HG03280 (cell line): Measurements from ENCODE around the gene ELANE.

Experiments used
- ATAC-seq: cut with Tn5 transposase; IDR thresholded peaks from one replicate; pipeline ENCODE4 v1.9.1; 2021; ENCODE audit warnings: mild to moderate bottlenecking, moderate library complexity; ENCODE audit not compliant: unreplicated experiment

Gene ELANE

DNA sequence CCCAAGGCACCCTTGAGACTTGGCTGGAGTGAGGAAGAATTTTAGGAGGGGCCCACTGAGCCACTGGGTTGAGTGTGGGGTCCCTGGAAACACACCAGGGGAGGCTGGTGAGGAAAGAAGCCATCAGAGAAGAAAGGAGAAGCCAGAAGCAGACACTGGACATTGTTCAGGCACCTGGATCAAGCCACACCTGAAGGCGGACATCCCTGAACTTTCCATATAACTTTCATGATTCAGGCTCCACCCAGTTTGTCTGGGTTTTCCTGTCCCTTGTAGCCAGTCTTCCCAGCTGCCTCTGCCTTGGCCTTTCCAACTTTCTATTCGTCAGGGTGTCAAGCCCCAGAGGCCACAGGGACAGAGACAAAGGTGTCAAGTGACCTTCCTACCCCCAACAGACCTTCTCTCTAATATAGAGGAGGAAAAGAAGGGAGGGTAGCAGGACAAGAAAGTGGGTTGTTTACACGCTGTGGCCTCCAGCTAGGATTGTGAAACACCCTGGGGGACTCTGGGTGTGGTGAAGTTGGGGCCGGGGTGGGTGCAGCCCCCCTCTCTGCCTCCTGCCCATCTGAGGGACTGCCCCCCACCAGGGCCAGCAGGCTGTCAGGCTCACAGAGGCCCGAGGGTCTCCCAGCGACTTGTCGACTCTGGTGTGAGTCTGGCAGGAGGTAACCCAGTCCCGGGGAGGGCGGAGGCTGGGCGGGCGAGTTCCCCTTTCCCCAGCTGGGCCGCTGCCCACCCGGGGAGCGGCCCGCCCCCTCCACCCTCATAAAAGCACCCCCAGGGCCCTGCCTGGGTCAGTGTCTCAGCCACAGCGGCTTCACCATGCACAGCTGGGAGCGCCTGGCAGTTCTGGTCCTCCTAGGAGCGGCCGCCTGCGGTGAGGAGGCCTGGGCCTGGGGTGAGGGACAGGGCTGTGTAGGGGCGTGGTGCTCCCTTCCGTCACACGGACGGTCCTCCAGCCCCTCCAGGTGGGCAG is 7.1 kb downstream of the ELANE start, which contains the start of gene CFD:
TSS of gene CFD (plus strand) at position 797 of the 976 bp plus-strand sequence. CDS start at position 823, 26 bp downstream.
- ATAC-seq, result no peak

DNA sequence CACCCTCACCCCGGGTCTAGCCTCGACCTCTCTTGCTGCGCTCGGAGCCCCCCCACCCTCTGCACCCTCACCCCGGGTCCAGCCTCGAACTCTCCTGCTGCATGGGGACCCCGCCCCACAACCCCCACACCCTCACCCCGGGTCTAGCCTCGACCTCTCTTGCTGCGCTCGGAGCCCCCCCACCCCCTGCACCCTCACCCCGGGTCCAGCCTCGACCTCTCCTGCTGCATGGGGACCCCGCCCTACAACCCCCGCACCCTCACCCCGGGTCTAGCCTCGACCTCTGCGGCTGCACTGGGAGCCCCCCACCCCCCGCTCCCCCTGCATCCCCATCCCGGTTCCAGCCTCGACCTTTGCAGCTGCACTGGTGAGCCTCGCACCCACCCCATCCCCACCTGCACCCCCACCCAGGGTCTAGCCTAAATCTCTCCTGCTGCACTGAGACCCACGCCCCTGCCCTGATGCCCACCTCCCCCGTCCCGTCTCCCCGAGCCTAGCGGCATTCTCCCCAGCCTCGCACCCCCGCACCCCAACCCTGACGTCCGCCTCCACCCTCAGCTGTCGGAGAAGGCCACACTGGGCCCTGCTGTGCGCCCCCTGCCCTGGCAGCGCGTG is 9.1 kb downstream of the ELANE start:
- no peak for ATAC-seq

DNA sequence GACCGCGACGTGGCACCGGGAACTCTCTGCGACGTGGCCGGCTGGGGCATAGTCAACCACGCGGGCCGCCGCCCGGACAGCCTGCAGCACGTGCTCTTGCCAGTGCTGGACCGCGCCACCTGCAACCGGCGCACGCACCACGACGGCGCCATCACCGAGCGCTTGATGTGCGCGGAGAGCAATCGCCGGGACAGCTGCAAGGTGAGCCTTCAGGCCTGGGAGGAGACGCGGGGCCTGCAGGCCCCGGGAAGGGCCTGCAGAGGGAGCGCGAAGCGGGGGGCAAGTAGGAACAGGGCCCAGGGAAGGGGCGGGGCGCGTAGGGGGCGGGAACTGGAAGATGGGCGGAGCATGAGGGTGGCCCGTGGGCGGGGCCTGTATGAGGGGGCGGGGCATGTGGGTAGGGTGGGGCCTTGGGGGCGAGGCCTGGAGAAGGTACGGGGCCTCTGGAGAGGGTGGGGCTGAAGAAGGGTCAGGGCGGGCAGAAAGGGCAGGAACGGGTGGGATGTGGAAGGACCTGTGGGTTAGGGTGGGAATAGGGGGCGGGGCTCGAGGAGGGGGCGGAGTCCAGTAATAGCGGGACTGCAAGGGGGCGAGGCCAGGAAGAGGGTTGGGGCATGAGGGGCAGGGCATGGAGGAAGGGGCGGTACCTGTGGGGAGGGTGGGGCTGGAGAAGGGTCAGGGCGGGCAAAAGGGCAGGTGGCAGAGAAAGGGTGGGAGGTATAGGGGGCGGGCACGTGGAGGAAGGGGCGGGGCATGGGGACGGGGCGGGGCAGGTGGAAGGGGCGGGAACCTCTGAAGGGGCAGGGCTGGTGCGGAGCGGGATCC is 9.9 kb downstream of the ELANE start:
- ATAC-seq, result no peak

DNA sequence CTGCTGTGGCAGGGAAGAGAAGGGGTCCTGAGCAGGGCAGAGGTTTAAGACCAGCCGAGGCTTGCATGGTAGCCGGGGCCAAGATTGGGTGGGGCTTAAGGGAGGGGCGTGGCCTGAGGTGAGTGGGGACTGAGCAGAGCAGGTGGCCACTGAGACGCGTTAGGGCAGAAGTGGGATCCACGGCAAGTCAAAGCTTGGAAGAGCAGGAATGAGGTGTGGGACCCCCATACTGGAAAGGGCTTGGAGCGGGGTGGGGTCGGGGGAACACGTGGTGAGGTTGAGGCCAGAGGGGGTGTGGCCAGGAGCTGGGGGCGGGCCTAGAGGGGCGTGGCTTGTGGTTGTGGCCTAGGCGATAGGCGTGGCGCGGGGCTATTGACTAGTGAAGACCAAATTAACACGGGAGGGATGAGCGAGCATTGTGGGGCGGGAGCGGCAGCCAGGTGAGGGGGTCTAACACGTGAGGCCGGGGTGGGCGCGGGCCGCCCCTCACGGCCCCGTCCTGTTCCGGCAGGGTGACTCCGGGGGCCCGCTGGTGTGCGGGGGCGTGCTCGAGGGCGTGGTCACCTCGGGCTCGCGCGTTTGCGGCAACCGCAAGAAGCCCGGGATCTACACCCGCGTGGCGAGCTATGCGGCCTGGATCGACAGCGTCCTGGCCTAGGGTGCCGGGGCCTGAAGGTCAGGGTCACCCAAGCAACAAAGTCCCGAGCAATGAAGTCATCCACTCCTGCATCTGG is 10.6 kb downstream of the ELANE start:
- ATAC-seq, result no peak

DNA sequence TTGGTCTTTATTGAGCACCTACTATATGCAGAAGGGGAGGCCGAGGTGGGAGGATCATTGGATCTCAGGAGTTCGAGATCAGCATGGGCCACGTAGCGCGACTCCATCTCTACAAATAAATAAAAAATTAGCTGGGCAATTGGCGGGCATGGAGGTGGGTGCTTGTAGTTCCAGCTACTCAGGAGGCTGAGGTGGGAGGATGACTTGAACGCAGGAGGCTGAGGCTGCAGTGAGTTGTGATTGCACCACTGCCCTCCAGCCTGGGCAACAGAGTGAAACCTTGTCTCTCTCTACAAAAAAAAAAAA is 11.2 kb downstream of the ELANE start:
- no peak for ATAC-seq

DNA sequence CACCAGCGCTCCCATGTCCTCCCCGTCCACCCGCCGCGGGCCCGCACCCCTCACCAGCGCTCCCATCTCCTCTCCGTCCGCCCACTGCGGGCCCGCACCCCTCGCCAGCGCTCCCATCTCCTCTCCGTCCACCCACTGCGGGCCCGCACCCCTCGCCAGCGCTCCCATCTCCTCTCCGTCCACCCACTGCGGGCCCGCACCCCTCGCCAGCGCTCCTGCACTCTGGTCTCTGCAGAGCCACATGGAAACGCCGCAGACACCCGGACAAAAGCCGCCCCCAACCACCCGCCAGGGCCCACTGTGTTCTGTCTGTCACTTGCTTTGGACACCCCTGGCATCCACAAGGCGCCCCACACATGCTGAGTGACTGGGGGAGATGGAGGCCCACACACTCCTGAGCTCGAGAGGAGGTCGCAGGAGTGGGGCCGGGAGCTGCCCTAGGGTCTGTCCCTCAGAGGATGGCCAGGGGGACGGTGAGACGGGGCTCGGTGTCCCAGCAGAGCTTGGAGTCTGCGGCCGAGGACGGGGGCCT is 14.7 kb downstream of the ELANE start:
- no peak for ATAC-seq

DNA sequence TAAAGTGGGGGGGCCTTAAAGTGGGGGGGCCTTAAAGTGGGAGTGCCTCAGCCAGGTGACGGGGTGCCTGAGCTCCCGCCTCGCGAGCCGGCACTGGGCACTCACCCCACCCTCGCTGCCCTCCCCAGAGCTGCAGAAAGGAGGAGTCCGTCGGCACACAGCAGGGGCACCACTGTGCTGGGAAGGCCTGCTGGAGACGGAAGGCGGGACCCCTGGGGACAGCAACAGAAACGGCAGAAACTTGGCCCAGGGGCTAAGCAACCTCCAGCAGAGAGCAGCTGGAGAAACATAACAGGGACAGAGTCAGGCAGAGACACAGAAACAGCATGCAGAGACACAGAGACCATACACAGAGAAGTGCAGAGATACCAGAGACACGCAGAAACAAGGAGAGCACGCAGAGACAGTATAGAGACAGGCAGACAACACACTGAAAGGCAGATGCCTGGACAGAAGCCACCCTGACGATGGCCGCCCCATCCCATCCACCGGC is 15.2 kb downstream of the ELANE start:
- ATAC-seq, result no peak

DNA sequence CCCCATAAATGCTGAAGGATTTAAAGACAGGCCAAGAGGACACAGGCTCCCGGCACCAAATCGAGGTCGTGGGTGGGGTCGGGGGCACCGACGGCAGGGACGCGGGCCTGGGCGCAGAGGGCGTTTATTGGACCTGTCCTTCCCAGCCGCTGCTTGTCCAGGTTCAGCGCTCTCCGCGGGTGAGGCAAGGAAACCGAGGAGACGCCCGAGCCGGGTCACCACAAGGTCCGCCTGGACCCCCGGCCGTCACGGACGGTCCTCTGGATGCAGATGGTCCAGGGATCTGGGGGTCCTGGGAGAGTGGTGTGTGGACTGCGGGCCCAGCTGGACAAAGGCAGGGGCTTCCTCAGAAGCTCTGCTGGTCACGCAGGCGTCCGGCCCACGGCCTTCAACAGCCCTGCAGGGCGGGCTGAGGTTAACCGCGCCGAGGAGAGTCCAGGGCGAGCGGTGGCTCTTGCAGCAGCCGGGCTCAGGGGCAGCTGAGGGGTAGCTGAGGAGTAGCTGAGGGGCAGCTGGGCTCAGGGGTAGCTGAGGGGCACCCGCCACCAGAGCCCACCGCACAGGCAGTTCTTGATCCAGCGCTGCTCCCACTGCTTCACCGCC is 15.9 kb downstream of the ELANE start:
- ATAC-seq, result no peak

DNA sequence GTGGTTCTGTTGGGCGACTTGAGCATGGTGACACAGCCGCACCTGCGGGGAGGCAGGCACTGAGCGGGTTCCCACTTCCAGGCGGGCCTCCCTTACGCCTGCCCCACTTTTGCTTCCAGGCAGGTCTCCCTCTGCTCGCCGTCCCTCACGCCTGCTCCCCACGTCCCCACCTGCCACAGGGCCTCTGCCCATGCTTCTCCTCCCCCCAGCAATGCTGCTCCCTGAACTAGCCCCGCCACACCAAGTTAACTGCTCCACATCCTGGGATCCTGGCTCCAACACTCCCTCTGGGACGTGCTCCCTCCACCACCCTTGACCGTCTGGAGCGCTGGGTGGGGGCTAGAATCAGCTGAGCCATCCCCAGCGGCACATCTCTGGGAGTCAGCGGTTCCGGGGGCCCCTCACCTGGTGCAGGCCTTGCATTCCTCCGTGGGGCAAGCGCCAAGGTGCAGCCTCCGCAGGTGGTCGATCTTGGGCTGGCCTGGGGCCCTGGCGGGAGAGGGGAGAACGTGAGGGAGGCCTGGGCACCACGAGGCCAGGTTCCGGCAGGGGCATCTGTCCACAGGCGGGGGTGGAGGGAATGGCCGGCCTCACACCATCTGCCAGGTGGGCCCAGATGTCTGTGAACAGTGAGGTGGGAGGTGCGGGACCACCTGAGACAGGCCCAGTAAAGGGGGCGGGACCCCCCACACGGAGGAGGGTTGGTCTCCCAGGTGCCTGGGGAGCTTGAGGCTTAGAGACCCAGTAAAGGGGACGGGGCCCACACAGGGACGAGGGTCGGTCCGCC is 16.5 kb downstream of the ELANE start:
- ATAC-seq, result no peak

DNA sequence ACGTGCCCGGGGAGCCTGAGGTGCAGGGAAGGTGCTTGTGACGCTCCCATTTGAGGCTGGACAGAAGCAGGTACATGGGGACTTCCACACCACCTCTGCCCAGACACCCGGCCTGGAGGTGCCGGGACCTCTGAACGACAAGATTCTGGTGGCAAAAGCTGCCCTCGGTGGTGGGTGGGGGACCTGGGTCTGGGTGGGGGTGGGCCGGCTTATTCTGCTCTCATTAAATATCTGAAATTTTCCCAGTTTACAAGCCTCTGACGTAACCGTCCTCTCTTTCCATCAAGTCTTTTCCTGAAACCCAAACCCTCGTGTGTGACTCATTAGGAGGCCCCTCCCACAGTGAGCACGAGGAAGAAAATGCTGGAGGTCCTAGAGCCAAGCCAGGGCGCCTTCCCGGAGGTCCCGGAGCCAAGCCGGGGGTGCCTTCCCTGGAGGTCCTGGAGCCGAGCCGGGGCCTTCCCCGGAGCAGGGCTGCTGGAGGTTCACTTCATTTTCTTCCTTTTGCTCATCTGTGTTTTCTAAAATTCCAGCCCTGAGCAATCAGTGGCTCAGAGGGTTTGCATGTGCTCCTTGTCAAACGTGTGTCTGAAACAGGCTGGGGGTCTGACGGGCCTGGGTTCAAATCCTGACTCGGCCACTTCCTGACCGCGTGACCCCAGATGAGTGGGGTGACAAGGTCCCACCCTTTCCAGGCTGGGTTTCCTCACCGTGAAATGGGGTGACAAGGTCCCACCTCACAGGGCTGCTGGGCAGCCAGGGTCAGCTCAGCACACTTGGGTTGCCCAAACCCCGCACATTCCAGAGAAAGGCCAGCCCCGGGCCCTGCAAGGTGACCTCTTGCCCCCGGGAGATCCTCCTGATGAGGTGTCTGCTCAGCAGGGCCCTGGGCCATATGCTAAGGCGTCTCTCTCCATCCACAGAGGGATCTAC is 17.4 kb downstream of the ELANE start:
- ATAC-seq, result no peak

DNA sequence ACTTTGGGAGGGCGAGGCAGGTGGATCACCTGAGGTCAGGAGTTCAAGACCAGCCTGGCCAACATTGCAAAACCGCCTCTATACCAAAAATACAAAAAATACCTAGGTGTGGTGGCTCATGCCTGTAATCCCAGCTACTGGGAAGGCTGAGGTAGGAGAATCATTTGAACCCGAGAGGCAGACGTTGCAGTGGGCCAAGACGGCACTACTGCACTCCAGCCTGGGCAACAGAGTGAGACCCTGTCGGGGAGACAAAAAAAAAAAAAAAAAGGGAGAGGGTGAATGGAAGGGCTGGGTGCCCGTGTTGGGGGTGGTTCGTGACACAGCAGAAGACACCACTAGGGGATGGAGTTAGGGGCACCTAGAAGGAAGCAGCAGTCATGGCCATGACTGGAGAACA is 18.2 kb downstream of the ELANE start:
- ATAC-seq, result no peak

DNA sequence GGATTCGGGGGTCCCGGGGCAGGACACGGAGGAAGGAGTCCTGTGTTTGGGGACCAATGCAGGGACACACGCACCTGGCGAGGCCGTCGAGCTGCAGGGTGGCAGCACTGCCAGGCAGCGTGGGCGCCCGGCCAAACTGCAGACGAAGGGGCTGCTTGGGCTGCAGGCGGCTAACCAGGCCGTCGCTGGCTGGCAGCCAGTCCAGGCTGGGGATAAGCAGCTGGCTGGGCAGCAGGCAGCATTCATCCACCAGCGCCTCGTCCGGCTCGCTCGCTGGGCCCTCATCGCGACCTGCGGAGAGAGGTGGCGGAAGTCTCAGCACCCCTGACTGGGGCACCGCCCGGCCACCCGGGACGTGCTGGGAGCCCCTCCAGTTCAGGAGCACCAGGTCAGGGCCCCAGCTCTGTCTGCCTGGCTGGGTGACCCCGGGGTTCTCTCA is 18.9 kb downstream of the ELANE start:
- no peak for ATAC-seq

DNA sequence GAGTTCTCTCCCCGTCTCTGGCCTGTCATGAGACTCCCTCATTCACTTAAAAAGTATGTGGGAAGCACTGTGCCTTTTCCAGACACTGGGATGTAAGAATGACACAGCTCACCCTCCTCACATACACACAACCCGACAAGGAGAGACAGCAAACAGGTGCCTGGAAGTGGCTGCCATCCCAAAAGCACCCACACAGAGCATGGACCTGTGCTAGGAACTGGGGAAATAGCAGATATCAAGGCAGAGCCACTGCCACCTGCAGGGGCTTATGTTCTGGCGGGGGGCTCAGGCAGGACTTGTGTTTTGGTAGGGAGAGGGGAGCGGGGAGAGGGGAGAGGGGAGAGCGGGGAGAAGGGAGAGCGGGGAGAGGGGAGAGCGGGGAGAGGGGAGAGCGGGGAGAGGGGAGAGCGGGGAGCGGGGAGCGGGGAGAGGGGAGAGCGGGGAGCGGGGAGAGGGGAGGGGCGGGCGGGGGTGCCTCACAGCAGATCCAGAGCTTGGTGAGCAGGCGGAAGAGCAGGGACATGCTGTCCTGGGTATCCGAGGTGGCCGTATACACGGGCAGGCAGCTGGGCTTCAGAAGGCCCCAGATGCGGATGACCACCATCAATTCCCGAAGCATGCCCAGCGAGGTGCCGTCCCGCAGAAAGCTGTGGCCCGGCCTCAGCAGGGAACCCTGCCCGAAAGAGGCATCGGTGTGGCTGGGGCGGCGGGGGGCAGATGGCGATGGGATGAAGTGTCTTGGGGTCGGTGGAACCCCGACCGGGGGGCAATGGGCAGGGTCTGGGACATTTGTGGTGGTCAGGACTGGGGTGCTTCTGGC is 19.6 kb downstream of the ELANE start:
- no peak for ATAC-seq

DNA sequence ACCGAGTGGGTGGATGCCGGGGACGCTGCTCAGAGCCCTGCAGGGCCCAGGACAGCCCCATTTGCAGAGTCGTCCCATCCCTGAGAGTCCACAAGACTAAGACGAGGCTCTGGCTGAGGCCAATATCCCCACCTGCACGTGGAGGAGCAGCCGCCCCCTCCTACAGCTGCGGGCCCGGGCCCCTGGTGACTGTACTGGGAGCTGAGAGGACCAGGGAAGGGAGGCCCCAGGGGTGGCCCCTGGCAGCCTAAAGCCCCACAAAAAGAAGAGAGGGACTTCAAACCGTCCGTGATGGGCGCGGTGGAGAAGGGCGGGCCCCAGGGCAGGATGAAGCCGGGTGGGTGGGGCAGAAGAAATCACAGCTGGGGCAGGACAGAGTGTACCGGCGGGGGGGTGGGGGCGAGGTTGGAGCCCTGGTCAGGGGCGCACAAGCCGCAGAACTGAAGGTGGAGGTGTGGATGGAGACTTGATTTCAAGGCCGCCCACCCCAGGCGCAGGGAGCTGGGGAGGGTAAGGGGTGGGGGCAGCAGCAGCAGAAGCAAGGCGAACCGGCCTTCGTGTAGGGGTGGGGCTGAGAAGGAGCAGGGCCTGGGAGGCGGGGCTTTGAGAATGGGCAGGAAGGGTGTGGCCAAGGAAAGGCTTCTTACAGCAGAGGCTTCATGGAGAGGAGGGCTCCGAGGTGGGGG is 20.3 kb downstream of the ELANE start:
- peak; percentile 51 for ATAC-seq

DNA sequence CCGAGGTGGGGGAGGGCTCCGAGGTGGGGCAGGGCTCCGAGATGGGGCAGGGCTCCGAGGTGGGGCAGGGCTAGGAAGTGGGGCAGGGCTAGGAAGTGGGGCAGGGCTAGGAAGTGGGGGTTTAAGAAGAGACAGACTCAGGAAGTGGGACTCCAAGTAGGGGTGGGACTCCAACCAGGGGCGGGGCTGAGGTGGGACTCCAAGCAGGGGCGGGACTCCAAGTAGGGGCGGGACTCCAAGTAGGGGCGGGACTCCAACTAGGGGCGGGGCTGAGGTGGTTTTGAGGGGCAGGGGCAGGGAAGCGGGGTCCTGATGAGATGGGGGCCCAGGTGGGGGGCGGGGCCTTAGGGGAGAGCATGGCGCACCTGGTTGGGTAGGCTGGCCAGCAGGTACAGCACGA is 21.0 kb downstream of the ELANE start:
- no peak for ATAC-seq

DNA sequence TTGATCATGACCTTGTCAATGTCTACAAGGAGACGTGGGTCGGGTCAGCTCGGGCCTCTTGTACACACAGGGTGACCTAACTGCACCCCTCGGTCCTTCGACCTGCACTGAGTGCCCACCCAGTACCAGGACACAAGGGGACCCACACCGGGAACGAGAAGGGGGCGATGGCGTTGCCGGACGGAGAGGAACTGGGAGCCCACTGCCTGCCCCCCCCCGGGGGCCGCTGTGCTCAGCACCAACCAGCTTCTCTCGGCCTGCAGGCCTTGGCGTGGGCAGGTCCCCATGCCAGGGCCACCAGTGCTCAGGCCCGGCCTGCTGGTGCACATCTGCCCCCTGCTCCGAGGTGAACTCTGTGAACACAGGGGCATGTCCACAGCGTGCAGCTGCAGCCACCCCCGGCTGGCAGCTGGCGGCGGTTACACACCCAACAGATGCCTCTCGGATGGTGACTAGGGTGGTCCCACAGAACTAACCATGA is 21.5 kb downstream of the ELANE start:
- no peak for ATAC-seq
